Measurements from ENCODE around the gene ACSL1.

GRCh38 chr4:184854673-184855072 is 28.9 kb upstream of the ACSL1 start:
- TF ChIP-seq, protein P1, sequence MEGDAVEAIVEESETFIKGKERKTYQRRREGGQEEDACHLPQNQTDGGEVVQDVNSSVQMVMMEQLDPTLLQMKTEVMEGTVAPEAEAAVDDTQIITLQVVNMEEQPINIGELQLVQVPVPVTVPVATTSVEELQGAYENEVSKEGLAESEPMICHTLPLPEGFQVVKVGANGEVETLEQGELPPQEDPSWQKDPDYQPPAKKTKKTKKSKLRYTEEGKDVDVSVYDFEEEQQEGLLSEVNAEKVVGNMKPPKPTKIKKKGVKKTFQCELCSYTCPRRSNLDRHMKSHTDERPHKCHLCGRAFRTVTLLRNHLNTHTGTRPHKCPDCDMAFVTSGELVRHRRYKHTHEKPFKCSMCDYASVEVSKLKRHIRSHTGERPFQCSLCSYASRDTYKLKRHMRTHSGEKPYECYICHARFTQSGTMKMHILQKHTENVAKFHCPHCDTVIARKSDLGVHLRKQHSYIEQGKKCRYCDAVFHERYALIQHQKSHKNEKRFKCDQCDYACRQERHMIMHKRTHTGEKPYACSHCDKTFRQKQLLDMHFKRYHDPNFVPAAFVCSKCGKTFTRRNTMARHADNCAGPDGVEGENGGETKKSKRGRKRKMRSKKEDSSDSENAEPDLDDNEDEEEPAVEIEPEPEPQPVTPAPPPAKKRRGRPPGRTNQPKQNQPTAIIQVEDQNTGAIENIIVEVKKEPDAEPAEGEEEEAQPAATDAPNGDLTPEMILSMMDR (IDR thresholded peaks at IDR 0.05), result no peak
- no peak for TF ChIP-seq EZH2 (IDR thresholded peaks at IDR 0.05)
- no peak for TF ChIP-seq EZH2phosphoT487 (IDR thresholded peaks at IDR 0.05)
